Endothelial cell of umbilical vein (primary cell): ENCODE data around the gene ENGASE. TPM values are rescaled to one million over a fixed set of nuclear protein-coding genes. Genes with fewer than 3 reads are reported as not detected.

Experiments
- BruUV-seq: library from RNA; stranded (reverse); fragments of 400-500 nt; replicated peaks from 2 replicates; lab custom pipeline; 2021; lab: Mats Ljungman, UMichigan
- CTCF ChIA-PET: fragments of 300-600, 350-600 bp; sonication (Branson Sonifier 250); formaldehyde crosslinking; loops from one replicate; lab custom pipeline; 2021; ENCODE audit warnings: antibody characterized with exemption, inconsistent platforms; lab: Charles Lee
- POLR2A ChIA-PET: fragments of 300-600, 350-600 bp; sonication (Branson Sonifier 250); formaldehyde crosslinking; loops from one replicate; lab custom pipeline; 2021; ENCODE audit warnings: antibody characterized with exemption, inconsistent platforms; lab: Charles Lee
- DNase-seq: peaks from one replicate; pipeline ENCODE4 v3.0.0-alpha.2; 2011; ENCODE audit warnings: low read depth, low spot score
- FAIRE-seq: peaks from 2 replicates; lab custom pipeline; 2011; peaks lifted over from hg19 to GRCh38; lab: Jason Lieb, UNC
- H2AFZ ChIP-seq: 2 replicates; pipeline ENCODE4 v1.6.0; 2012; ENCODE audit warnings: low read depth, low read length, control low read depth, inconsistent platforms
- H3K27ac ChIP-seq: 2 replicates; pipeline ENCODE4 v1.5.1; 2011; ENCODE audit warnings: low read depth, mild to moderate bottlenecking, control low read depth, low read length, moderate library complexity; ENCODE audit not compliant: insufficient read depth
- H3K27me3 ChIP-seq, 2 experiments: 2 replicates each; pipeline versions ENCODE4 v1.6.0 to v1.6.1; 2011; ENCODE audit warnings: low read length in 2 of 2, mixed read lengths in 1 of 2; ENCODE audit not compliant: control insufficient read depth in 2 of 2, insufficient read depth in 2 of 2
- H3K36me3 ChIP-seq, 2 experiments: 2 replicates in 1 of 2; 3 replicates in 1 of 2; pipeline ENCODE4 v1.5.1; 2011; ENCODE audit warnings: low read length in 2 of 2, mild to moderate bottlenecking in 1 of 2, moderate library complexity in 1 of 2; ENCODE audit not compliant: control insufficient read depth in 2 of 2, insufficient read depth in 2 of 2; ENCODE audit errors: extremely low read depth in 1 of 2
- H3K4me1 ChIP-seq: 3 replicates; pipeline ENCODE4 v1.5.1; 2011; ENCODE audit warnings: mild to moderate bottlenecking, low read length; ENCODE audit not compliant: control insufficient read depth, insufficient read depth; ENCODE audit errors: extremely low read depth
- H3K4me2 ChIP-seq: 2 replicates; pipeline ENCODE4 v1.6.1; 2011; ENCODE audit warnings: low read length, control low read depth, mixed read lengths; ENCODE audit not compliant: insufficient read depth
- H3K4me3 ChIP-seq, 3 experiments: fragments of 200-600 bp in 1 of 3; sonication (generic), shearing (Covaris generic) in 1 of 3; replicated peaks in 1 of 3; 2 replicates each; pipeline ENCODE4 v1.5.1; 2011 to 2016; ENCODE audit warnings: control low read depth in 3 of 3, low read length in 3 of 3, mild to moderate bottlenecking in 2 of 3, inconsistent platforms in 1 of 3, low read depth in 1 of 3, moderate library complexity in 1 of 3; ENCODE audit not compliant: insufficient read depth in 1 of 3
- H3K79me2 ChIP-seq: 2 replicates; pipeline ENCODE4 v1.6.0; 2012; ENCODE audit warnings: low read length, inconsistent platforms; ENCODE audit not compliant: control insufficient read depth, insufficient read depth
- H3K9ac ChIP-seq: replicated peaks from 2 replicates; pipeline ENCODE3; 2011; ENCODE audit warnings: low read length, control low read depth; ENCODE audit not compliant: insufficient read depth; ENCODE audit errors: extremely low read depth
- H3K9me1 ChIP-seq: replicated peaks from 3 replicates; pipeline ENCODE4 v1.6.0; 2011; ENCODE audit warnings: mild to moderate bottlenecking, low read length; ENCODE audit not compliant: control insufficient read depth, insufficient read depth; ENCODE audit errors: extremely low read depth
- H3K9me3 ChIP-seq: replicated peaks from 2 replicates; pipeline ENCODE4 v1.5.1; 2012; ENCODE audit warnings: low read length, inconsistent platforms; ENCODE audit not compliant: control insufficient read depth, insufficient read depth
- H4K20me1 ChIP-seq: replicated peaks from 2 replicates; pipeline ENCODE3; 2011; ENCODE audit warnings: mild to moderate bottlenecking, low read length; ENCODE audit not compliant: control insufficient read depth, insufficient read depth; ENCODE audit errors: extremely low read depth
- CTCF ChIP-seq, 2 donors: IDR thresholded peaks; 1 replicate in 1 of 2; 2 replicates in 1 of 2; pipeline ENCODE4 v1.5.1; 2011; ENCODE audit warnings: low read length in 2 of 2, mild to moderate bottlenecking in 2 of 2, moderate library complexity in 2 of 2, control low read depth in 1 of 2, inconsistent platforms in 1 of 2, low read depth in 1 of 2; ENCODE audit not compliant: insufficient read depth in 1 of 2; ENCODE audit errors: extremely low read depth in 1 of 2
- EZH2 ChIP-seq: IDR thresholded peaks from 2 replicates; pipeline ENCODE4 v1.6.1; 2012; ENCODE audit warnings: borderline replicate concordance, low read depth, mild to moderate bottlenecking, moderate library complexity, low read length, inconsistent platforms; ENCODE audit not compliant: severe bottlenecking
- FOS ChIP-seq: IDR thresholded peaks from 2 replicates; pipeline ENCODE4 v1.6.1; 2011; ENCODE audit warnings: mild to moderate bottlenecking, low read length, moderate library complexity, borderline replicate concordance; ENCODE audit not compliant: insufficient read depth
- GATA2 ChIP-seq: IDR thresholded peaks from 2 replicates; pipeline ENCODE4 v1.7.0; 2011; ENCODE audit warnings: low read depth, mild to moderate bottlenecking, moderate library complexity, mixed read lengths, low read length; ENCODE audit not compliant: insufficient read length, insufficient read depth
- JUN ChIP-seq: IDR thresholded peaks from 2 replicates; pipeline ENCODE4 v1.6.1; 2011; ENCODE audit warnings: borderline replicate concordance, low read depth; ENCODE audit not compliant: insufficient read length, insufficient read depth
- MAX ChIP-seq: IDR thresholded peaks from 2 replicates; pipeline ENCODE4 v1.6.1; 2011; ENCODE audit not compliant: insufficient read depth, insufficient read length
- MYC ChIP-seq: IDR thresholded peaks from one replicate; pipeline ENCODE4 v1.6.1; 2011; ENCODE audit warnings: mild to moderate bottlenecking, low read depth, low read length
- POLR2A ChIP-seq: IDR thresholded peaks from 2 replicates; pipeline ENCODE4 v1.6.1; 2012; ENCODE audit warnings: low read depth, mild to moderate bottlenecking, control low read depth, low read length
- POLR2AphosphoS5 ChIP-seq: IDR thresholded peaks from 2 replicates; pipeline ENCODE4 v1.6.1; 2012; ENCODE audit warnings: low read depth, mild to moderate bottlenecking, control low read depth, low read length, moderate library complexity; ENCODE audit not compliant: insufficient read depth
- dilution Hi-C: fragments of 300-500 bp; cut with MboI; formaldehyde crosslinking; loops from one replicate; pipeline ENCODE4 v1.15.0; 2019; ENCODE audit warnings: low sequenced_read_pairs; ENCODE audit not compliant: extremely low pct_ligation_motif_present
- intact Hi-C: fragments of 100-400 bp; cut with micrococcal nuclease; formaldehyde crosslinking; loops from one replicate; pipeline ENCODE4 v1.10.0; 2022
- polyA plus RNA-seq, 4 experiments: library from polyadenylated mRNA; depleted of rRNA in 3 of 4; stranded (reverse) in 3 of 4; unstranded in 1 of 4; fragments of >200 nt; gene quantifications; 2 replicates each; pipeline versions ENCODE4 v1.2.1 to v1.2.3, GENCODE V29; 2011 to 2012; ENCODE audit warnings: missing spikeins in 1 of 4
- total RNA-seq: library from RNA; stranded (reverse); gene quantifications from 2 replicates; pipeline ENCODE4 v1.2.3, GENCODE V29; 2021

ENGASE gene
- total and polyA plus RNA-seq, 2 donors (not counting 3 experiments of a cell fraction or from before 2014, with no cell fraction given) = 13.7 to 20.8 TPM

GRCh38 chr17:79041041-79041570 is 33.5 kb upstream of the ENGASE start:
- POLR2A ChIA-PET = no interaction called here
- TF ChIP-seq MYC (no peak), GATA2 (no peak), JUN (no peak), POLR2AphosphoS5 (no peak), EZH2 (no peak), MAX (no peak), POLR2A (no peak), CTCF (IDR thresholded peaks at IDR 0.05; ENCODE audit: extremely low read depth in 1 of 2, insufficient read depth in 1 of 2, low read depth in 1 of 2, low read length in 2 of 2) (no peak), FOS (no peak)
- BruUV-seq = no TSS peak
- Histone ChIP-seq H3K27me3 (no peaks in the 10 kb centered on the region), H3K9me1 (no peaks in the 10 kb centered on the region), H3K4me2 (no peak overlapping the region), H3K9me3 (no peaks in the 10 kb centered on the region), H3K4me3 (no peak overlapping the region), H3K9ac (no peak overlapping the region), H3K27ac (no peak overlapping the region), H3K79me2 (no peaks in the 10 kb centered on the region), H3K4me1 (peaks cover 9% of the 10 kb centered on the region), H2AFZ (no peak overlapping the region), H3K36me3 (no peaks in the 10 kb centered on the region), H4K20me1 (no peaks in the 10 kb centered on the region)
- dilution Hi-C loops (no loop called here), intact Hi-C loops (no loop called here)
- DNase-seq = no peak
- CTCF ChIA-PET = interaction anchor here (0.8 to 8.6 kb wide), 8 partner anchors 8 to 352 kb away, joined by 3 to 91 read pairs (median 19); partner anchors contain the start of gene ENGASE
- FAIRE-seq = no peak
